Stomach (tissue), 9 donors: ENCODE data around the gene RBFOX1. TPM values are rescaled to one million over a fixed set of nuclear protein-coding genes. Genes with fewer than 3 reads are reported as not detected.

Experiments
- DNase-seq, 2 donors: peaks; one replicate each; pipeline versions ENCODE4 v3.0.0 to v3.0.0-alpha.2; 2013 to 2019
- H3K27ac ChIP-seq, 5 donors: fragments of 200-600 bp in 4 of 5; sonication (generic) in 4 of 5; one replicate each; pipeline ENCODE4 v1.5.1; 2013 to 2019; ENCODE audit warnings: mild to moderate bottlenecking in 1 of 5, moderate library complexity in 1 of 5
- H3K27me3 ChIP-seq, 3 donors: fragments of 200-600 bp; sonication (generic); one replicate each; pipeline ENCODE4 v1.5.1; 2017 to 2019; ENCODE audit warnings: mixed run types in 1 of 3
- H3K36me3 ChIP-seq, 4 donors: fragments of 200-600 bp; sonication (generic); 1 replicate in 3 of 4; 2 replicates in 1 of 4; pipeline ENCODE4 v1.5.1; 2016 to 2019
- H3K4me1 ChIP-seq, 4 donors: fragments of 200-600 bp; sonication (generic); one replicate each; pipeline ENCODE4 v1.5.1; 2016 to 2019
- H3K4me3 ChIP-seq, 4 donors: fragments of 200-600 bp; sonication (generic) in 3 of 4; one replicate each; pipeline ENCODE4 v1.5.1; 2016 to 2019; ENCODE audit warnings: mild to moderate bottlenecking in 1 of 4
- H3K9me3 ChIP-seq, 4 donors: fragments of 200-600 bp; sonication (generic); one replicate each; pipeline ENCODE4 v1.5.1; 2016 to 2019
- CTCF ChIP-seq, 7 experiments: fragments of 450-650 bp in 4 of 7; fragments of 200-600 bp in 3 of 7; sonication (generic) in 3 of 7; IDR thresholded peaks; one replicate each; pipeline ENCODE4 v1.5.1; 2016 to 2019; ENCODE audit warnings: antibody characterized with exemption in 7 of 7, control low read depth in 2 of 7, mild to moderate bottlenecking in 1 of 7
- EP300 ChIP-seq: sonication (generic); formaldehyde crosslinking; IDR thresholded peaks from one replicate; pipeline ENCODE4 v1.6.1; 2017; ENCODE audit warnings: antibody characterized with exemption
- POLR2A ChIP-seq, 4 donors: fragments of 450-650 bp; IDR thresholded peaks; one replicate each; pipeline ENCODE4 v1.6.1; 2016; ENCODE audit warnings: antibody characterized with exemption in 4 of 4, control low read depth in 2 of 4, mild to moderate bottlenecking in 1 of 4, moderate library complexity in 1 of 4
- POLR2AphosphoS5 ChIP-seq, 3 donors: sonication (generic); formaldehyde crosslinking; IDR thresholded peaks; one replicate each; pipeline ENCODE4 v1.6.1; 2016; ENCODE audit warnings: antibody characterized with exemption in 3 of 3
- WGBS, 5 donors: extraction: QIAGEN DNeasy Blood & Tissue Kit in 3 of 5; methylation state at CpG; one replicate each; pipeline versions ENCODE4 v1.1.5 to v1.1.7; 2013 to 2018; 5-methylcytosine and 5-hydroxymethylcytosine counted together
- intact Hi-C: fragments of 100-400 bp; cut with DNase I; formaldehyde crosslinking; loops from one replicate; pipeline ENCODE4 v1.15.1; 2023; ENCODE audit warnings: low total_unique reads
- polyA plus RNA-seq, 3 donors: library from polyadenylated mRNA; stranded (reverse); fragments of 200-250 nt; gene quantifications; one replicate each; pipeline ENCODE4 v1.2.3, GENCODE V29; 2013
- total RNA-seq, 5 donors: library from RNA; depleted of rRNA; stranded (reverse); fragments of >200 nt; gene quantifications; one replicate each; pipeline versions ENCODE4 v1.1.0 to v1.2.3, GENCODE V29; 2014 to 2016
- donor health status: healthy with polysubstance abuse.
- donor health status: Bipolar disorder and iron deficiency.
- donor health status: healthy.

The RBFOX1 gene
- total and polyA plus RNA-seq, 8 donors = 0.03 to 20.9 (median 0.35) TPM; not detected in 4

GRCh38 chr16:7470344-7470743, 137.7 kb downstream of the RBFOX1 start:
- TF ChIP-seq CTCF (IDR thresholded peaks at IDR 0.05) (no peak), POLR2A (IDR thresholded peaks at IDR 0.05) (no peak), EP300 (no peak), POLR2AphosphoS5 (IDR thresholded peaks at IDR 0.05) (no peak)
- Histone ChIP-seq H3K4me3 (no peak overlapping the region), H3K27me3 (no peaks in the 10 kb centered on the region), H3K36me3 (no peaks in the 10 kb centered on the region), H3K4me1 (peaks cover 0 to 10% (median 0%) of the 10 kb centered on the region in 4 donors), H3K27ac (no peak overlapping the region), H3K9me3 (no peaks in the 10 kb centered on the region)
- 89 to 96% (median 90%) methylated on average over 3 of the region's 3 CpGs for WGBS, 5 donors
- intact Hi-C loops = no loop called here
- DNase-seq = no peak

- WGBS, 5 donors = 0 to 8% (median 0%) methylated on average over 1 of the region's 1 CpG; no CpG with 5 or more reads in 2 of the 5 donors
- H3K4me3 ChIP-seq = no peak overlapping the region
- no peak for DNase-seq
- intact Hi-C loops = no loop called here
- no peaks in the 10 kb centered on the region for H3K27me3 ChIP-seq
- H3K36me3 ChIP-seq = no peaks in the 10 kb centered on the region
- no peak overlapping the region for H3K27ac ChIP-seq
- TF ChIP-seq POLR2A (IDR thresholded peaks at IDR 0.05) = no peak
- TF ChIP-seq CTCF (IDR thresholded peaks at IDR 0.05) = no peak
- no peak for TF ChIP-seq EP300
- no peak for TF ChIP-seq POLR2AphosphoS5 (IDR thresholded peaks at IDR 0.05)
- peaks cover 0 to 10% (median 0%) of the 10 kb centered on the region in 4 donors for H3K4me1 ChIP-seq
- H3K9me3 ChIP-seq = no peaks in the 10 kb centered on the region
Observed at GRCh38 chr16:7471268-7471667, 138.6 kb downstream of the RBFOX1 start.

- no peaks in the 10 kb centered on the region for H3K4me1 ChIP-seq
- H3K27me3 ChIP-seq = peaks cover 0 to 4% (median 0%) of the 10 kb centered on the region in 3 donors
- no peak for DNase-seq
- no peak overlapping the region for H3K4me3 ChIP-seq
- intact Hi-C loops = no loop called here
- H3K27ac ChIP-seq = no peak overlapping the region
- no peaks in the 10 kb centered on the region for H3K9me3 ChIP-seq
- no peak for TF ChIP-seq POLR2AphosphoS5 (IDR thresholded peaks at IDR 0.05)
- no peak for TF ChIP-seq CTCF (IDR thresholded peaks at IDR 0.05)
- no peaks in the 10 kb centered on the region for H3K36me3 ChIP-seq
- WGBS, 5 donors = 86 to 91% (median 88%) methylated on average over 10 of the region's 10 CpGs
Observed at GRCh38 chr16:7482032-7482431, 149.4 kb downstream of the RBFOX1 start.

- TF ChIP-seq EP300 (no peak), POLR2AphosphoS5 (IDR thresholded peaks at IDR 0.05) (no peak), POLR2A (IDR thresholded peaks at IDR 0.05) (no peak), CTCF (IDR thresholded peaks at IDR 0.05) (no peak)
- Histone ChIP-seq H3K27me3 (peaks cover 0 to 4% (median 0%) of the 10 kb centered on the region in 3 donors), H3K9me3 (no peaks in the 10 kb centered on the region), H3K36me3 (no peaks in the 10 kb centered on the region), H3K27ac (no peak overlapping the region), H3K4me3 (no peak overlapping the region), H3K4me1 (no peaks in the 10 kb centered on the region)
- DNase-seq = no peak
- 52 to 69% (median 63%) methylated on average over 10 of the region's 10 CpGs for WGBS, 5 donors
- intact Hi-C loops = no loop called here
Observed at GRCh38 chr16:7482596-7483290, 150.1 kb downstream of the RBFOX1 start.
